GM12875 (cell line): ENCODE data around the gene CNGB1.
A peak's percentile ranks its signal among the peaks of the same experiment; 100 is the strongest.

Source experiments
- H3K4me3 ChIP-seq: one replicate; pipeline ENCODE4 v1.5.1; 2011; ENCODE audit warnings: low read depth, low read length, control low read depth
- CTCF ChIP-seq: IDR thresholded peaks from 2 replicates; pipeline ENCODE4 v1.5.1; 2011; ENCODE audit warnings: low read depth, mild to moderate bottlenecking, control low read depth, inconsistent platforms, low read length, moderate library complexity, borderline replicate concordance; ENCODE audit not compliant: insufficient read depth

The CNGB1 gene

GRCh38 chr16:57959804-57960203 is 11.1 kb downstream of the CNGB1 start:
- no peak for TF ChIP-seq CTCF
- H3K4me3 ChIP-seq: no peak overlapping the region

GRCh38 chr16:57959121-57959520 is 11.8 kb downstream of the CNGB1 start:
- H3K4me3 ChIP-seq: no peak overlapping the region
- no peak for TF ChIP-seq CTCF

GRCh38 chr16:57958544-57958943 is 12.4 kb downstream of the CNGB1 start:
- TF ChIP-seq CTCF: no peak
- no peak overlapping the region for H3K4me3 ChIP-seq

GRCh38 chr16:57957673-57958392 is 13.1 kb downstream of the CNGB1 start:
- TF ChIP-seq CTCF: 0 out of 2 replicates have a peak, but pooled peaks have one; percentile 1
- no peak overlapping the region for H3K4me3 ChIP-seq

GRCh38 chr16:57956924-57957672 is 13.8 kb downstream of the CNGB1 start:
- TF ChIP-seq CTCF: no peak
- H3K4me3 ChIP-seq: no peak overlapping the region

GRCh38 chr16:57956270-57956808 is 14.6 kb downstream of the CNGB1 start:
- no peak for TF ChIP-seq CTCF
- no peak overlapping the region for H3K4me3 ChIP-seq
